CD14-positive monocyte (primary cell): ENCODE data around the gene F10. TPM values are rescaled to one million over a fixed set of nuclear protein-coding genes. Genes with fewer than 3 reads are reported as not detected.

Source experiments
- DNase-seq, 3 donors: peaks; one replicate each; pipeline ENCODE4 v3.0.0-alpha.2; 2011 to 2022
- H2AFZ ChIP-seq: 2 replicates; pipeline ENCODE4 v1.6.0; 2012; ENCODE audit warnings: mild to moderate bottlenecking, low read depth, low read length, inconsistent platforms; ENCODE audit not compliant: insufficient read depth, poor library complexity, severe bottlenecking
- H3K27ac ChIP-seq, 2 donors: 1 replicate in 1 of 2; 2 replicates in 1 of 2; pipeline ENCODE4 v1.5.1; 2012 to 2013; ENCODE audit warnings: low read length in 2 of 2, control low read depth in 1 of 2, inconsistent platforms in 1 of 2, low read depth in 1 of 2, mild to moderate bottlenecking in 1 of 2
- H3K27me3 ChIP-seq, 2 donors: one replicate each; pipeline versions ENCODE4 v1.6.0 to v1.6.1; 2011 to 2013; ENCODE audit warnings: low read length in 2 of 2; ENCODE audit not compliant: control insufficient read depth in 2 of 2, insufficient read depth in 2 of 2
- H3K36me3 ChIP-seq, 2 donors: replicated peaks in 1 of 2; 1 replicate in 1 of 2; 2 replicates in 1 of 2; pipeline versions ENCODE4 v1.5.1 to v1.6.1; 2012 to 2013; ENCODE audit warnings: low read length in 2 of 2, control low read depth in 1 of 2, inconsistent platforms in 1 of 2, mild to moderate bottlenecking in 1 of 2; ENCODE audit not compliant: insufficient read depth in 2 of 2, control insufficient read depth in 1 of 2
- H3K4me1 ChIP-seq, 2 donors: 1 replicate in 1 of 2; 2 replicates in 1 of 2; pipeline versions ENCODE4 v1.5.1 to v1.6.1; 2012 to 2013; ENCODE audit warnings: low read length in 2 of 2, control low read depth in 1 of 2, inconsistent platforms in 1 of 2, mild to moderate bottlenecking in 1 of 2, moderate library complexity in 1 of 2; ENCODE audit not compliant: insufficient read depth in 2 of 2, control insufficient read depth in 1 of 2
- H3K4me2 ChIP-seq: replicated peaks from 2 replicates; pipeline ENCODE3; 2012; ENCODE audit warnings: low read length, moderate library complexity, mild to moderate bottlenecking; ENCODE audit not compliant: poor library complexity, severe bottlenecking; ENCODE audit errors: extremely low read depth
- H3K4me3 ChIP-seq, 3 experiments: fragments of 200-600 bp in 1 of 3; sonication (generic) in 1 of 3; replicated peaks in 1 of 3; 1 replicate in 2 of 3; 2 replicates in 1 of 3; pipeline ENCODE4 v1.5.1; 2011 to 2013; ENCODE audit warnings: low read length in 3 of 3, mild to moderate bottlenecking in 3 of 3, control low read depth in 2 of 3, low read depth in 2 of 3, inconsistent platforms in 1 of 3, moderate library complexity in 1 of 3
- H3K79me2 ChIP-seq: 2 replicates; pipeline ENCODE4 v1.6.0; 2012; ENCODE audit warnings: mild to moderate bottlenecking, control low read depth, inconsistent platforms, low read length, moderate library complexity; ENCODE audit not compliant: insufficient read depth
- H3K9ac ChIP-seq: 2 replicates; pipeline ENCODE4 v1.6.0; 2017; ENCODE audit warnings: low read length, mild to moderate bottlenecking; ENCODE audit not compliant: insufficient read depth, poor library complexity, severe bottlenecking
- H3K9me3 ChIP-seq, 2 donors: replicated peaks in 1 of 2; 1 replicate in 1 of 2; 2 replicates in 1 of 2; pipeline versions ENCODE4 v1.5.1 to v1.6.1; 2012 to 2013; ENCODE audit warnings: low read length in 2 of 2, control low read depth in 1 of 2; ENCODE audit not compliant: control insufficient read depth in 1 of 2, insufficient read depth in 1 of 2
- H4K20me1 ChIP-seq: 2 replicates; pipeline ENCODE4 v1.6.0; 2012; ENCODE audit warnings: mild to moderate bottlenecking, low read length, control low read depth, moderate library complexity; ENCODE audit not compliant: insufficient read depth
- H3K27ac Mint-ChIP-seq, 7 donors: one replicate each; pipeline ENCODE4 v1.8.0; 2020; ENCODE audit warnings: mild to moderate bottlenecking in 7 of 7, mixed read lengths in 7 of 7, moderate library complexity in 6 of 7, inconsistent platforms in 2 of 7
- H3K27me3 Mint-ChIP-seq, 3 donors: one replicate each; pipeline ENCODE4 v1.8.0; 2021 to 2022; ENCODE audit warnings: low read depth in 3 of 3, mild to moderate bottlenecking in 3 of 3, mixed read lengths in 3 of 3, moderate library complexity in 3 of 3, inconsistent platforms in 1 of 3
- H3K36me3 Mint-ChIP-seq, 2 donors: one replicate each; pipeline ENCODE4 v1.8.0; 2020; ENCODE audit warnings: mixed read lengths in 2 of 2, inconsistent platforms in 1 of 2, mild to moderate bottlenecking in 1 of 2
- H3K4me1 Mint-ChIP-seq: one replicate; pipeline ENCODE4 v1.8.0; 2020; ENCODE audit warnings: mild to moderate bottlenecking, mixed read lengths
- H3K4me3 Mint-ChIP-seq, 2 donors: one replicate each; pipeline ENCODE4 v1.8.0; 2020; ENCODE audit warnings: mild to moderate bottlenecking in 2 of 2, mixed read lengths in 2 of 2, moderate library complexity in 1 of 2
- H3K9me3 Mint-ChIP-seq, 7 donors: one replicate each; pipeline ENCODE4 v1.8.0; 2020 to 2022; ENCODE audit warnings: mixed read lengths in 7 of 7, mild to moderate bottlenecking in 6 of 7, moderate library complexity in 6 of 7, inconsistent platforms in 2 of 7
- CTCF ChIP-seq: fragments of 200-600 bp; IDR thresholded peaks from one replicate; pipeline ENCODE4 v1.8.0; 2022; ENCODE audit warnings: antibody characterized with exemption, mild to moderate bottlenecking
- WGBS: methylation state at CpG from one replicate; pipeline ENCODE4 v1.1.5; 2013; ENCODE audit warnings: missing lambda C conversion rate; ENCODE audit not compliant: insufficient coverage; 5-methylcytosine and 5-hydroxymethylcytosine counted together
- intact Hi-C, 2 donors: fragments of 100-400 bp; cut with micrococcal nuclease; formaldehyde crosslinking; loops; one replicate each; pipeline versions ENCODE4 v1.15.0 to v1.15.1; 2023
- polyA plus RNA-seq, 3 donors: library from polyadenylated mRNA; depleted of rRNA in 1 of 3; unstranded in 2 of 3; stranded (reverse) in 1 of 3; fragments of 300-500 nt in 2 of 3; fragments of >200 nt in 1 of 3; fragmentation: Illumina TruSeq in 2 of 3; gene quantifications; 1 replicate in 2 of 3; 2 replicates in 1 of 3; pipeline ENCODE4 v1.2.3, GENCODE V29; 2012 to 2021

Gene F10
- polyA plus RNA-seq, 3 donors = not detected

- Mint-ChIP-seq H3K9me3 (no peaks in the 10 kb centered on the region), H3K36me3 (no peaks in the 10 kb centered on the region), H3K4me3 (no peak overlapping the region), H3K27ac (no peak overlapping the region), H3K4me1 (no peaks in the 10 kb centered on the region), H3K27me3 (peaks cover 3 to 4% (median 4%) of the 10 kb centered on the region in 3 donors)
- Histone ChIP-seq H3K9ac (no peak overlapping the region), H3K4me3 (no peak overlapping the region), H3K4me2 (no peak overlapping the region), H3K27ac (no peak overlapping the region), H3K79me2 (no peaks in the 10 kb centered on the region), H4K20me1 (no peaks in the 10 kb centered on the region), H3K27me3 (peaks cover 2 to 11% of the 10 kb centered on the region in 2 donors), H2AFZ (no peak overlapping the region), H3K4me1 (no peaks in the 10 kb centered on the region), H3K9me3 (no peaks in the 10 kb centered on the region), H3K36me3 (no peaks in the 10 kb centered on the region)
- intact Hi-C loops = no loop called here
- no peak for TF ChIP-seq CTCF
- DNase-seq = no peak
- WGBS = 95% methylated on average over 8 of the region's 10 CpGs
These were observed 6.3 kb upstream of the F10 start for GRCh38 chr13:113116206-113116800.

- TF ChIP-seq CTCF = no peak
- Histone ChIP-seq H4K20me1 (no peaks in the 10 kb centered on the region), H3K4me1 (no peaks in the 10 kb centered on the region), H3K36me3 (no peaks in the 10 kb centered on the region), H2AFZ (no peak overlapping the region), H3K4me3 (no peak overlapping the region), H3K27ac (no peak overlapping the region), H3K79me2 (no peaks in the 10 kb centered on the region), H3K4me2 (no peak overlapping the region), H3K9me3 (no peaks in the 10 kb centered on the region), H3K9ac (no peak overlapping the region), H3K27me3 (peaks cover under 1 to 10% of the 10 kb centered on the region in 2 donors)
- H3K27me3 Mint-ChIP-seq = peaks cover 3 to 4% (median 4%) of the 10 kb centered on the region in 3 donors
- H3K9me3 Mint-ChIP-seq = no peaks in the 10 kb centered on the region
- no peak overlapping the region for H3K27ac Mint-ChIP-seq
- intact Hi-C loops = no loop called here
- no peak for DNase-seq
- 99% methylated on average over 8 of the region's 10 CpGs for whole genome bisulfite sequencing
- no peaks in the 10 kb centered on the region for H3K4me1 Mint-ChIP-seq
- no peaks in the 10 kb centered on the region for H3K36me3 Mint-ChIP-seq
- H3K4me3 Mint-ChIP-seq = no peak overlapping the region
These were observed 5.7 kb upstream of the F10 start for GRCh38 chr13:113116871-113117271.
